ENCODE measurements around the gene TNRC6C.
"Not testable (repeated sequence)": the region's sequence is repeated elsewhere in the genome, so short reads cannot be mapped to it uniquely, and the experiment has no call there.

TNRC6C gene

DNA sequence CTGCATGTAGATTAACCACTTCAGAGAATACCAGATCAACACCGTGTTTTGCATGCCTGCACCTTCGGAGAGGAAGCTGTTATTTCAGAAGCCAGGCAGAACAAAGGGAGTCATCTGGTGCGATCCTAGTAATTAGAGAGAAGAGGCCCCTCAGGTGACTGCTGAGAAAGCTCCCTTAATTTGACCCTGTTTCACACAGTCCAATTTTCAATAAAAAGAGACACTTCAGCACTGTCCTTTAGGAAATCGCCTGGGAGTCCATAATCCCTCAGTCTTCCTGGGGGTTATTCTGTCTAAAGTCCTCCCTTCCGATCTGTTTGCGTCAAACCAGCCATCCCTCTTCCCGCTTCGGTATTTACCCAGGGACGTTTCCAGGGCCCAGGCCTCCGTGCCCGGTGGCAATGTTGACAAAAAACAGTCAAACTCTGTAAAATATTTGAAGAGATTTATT is 23.4 kb upstream of the TNRC6C start:
- Histone ChIP-seq H3K4me3 (ENCODE audit: low read depth, low read length) (no peak overlapping the region; the same call in 1 of the 2 replicates), H3K9ac (ENCODE audit: low read length) (peak overlapping the region; percentile 64), H3K4me1 (ENCODE audit: control insufficient read depth, insufficient read depth, low read length) (peaks cover 41% of the 10 kb centered on the region), H3K27me3 (ENCODE audit: control insufficient read depth, insufficient read depth, low read length) (no peaks in the 10 kb centered on the region), H3K36me3 (ENCODE audit: control insufficient read depth, insufficient read depth, low read length) (no peaks in the 10 kb centered on the region), H3K9me3 (ENCODE audit: control insufficient read depth, insufficient read depth, low read depth, low read length) (no peaks in the 10 kb centered on the region), H3K27ac (ENCODE audit: low read depth, low read length) (peak overlapping the region; percentile 52; the same call in 1 of the 2 replicates)

DNA sequence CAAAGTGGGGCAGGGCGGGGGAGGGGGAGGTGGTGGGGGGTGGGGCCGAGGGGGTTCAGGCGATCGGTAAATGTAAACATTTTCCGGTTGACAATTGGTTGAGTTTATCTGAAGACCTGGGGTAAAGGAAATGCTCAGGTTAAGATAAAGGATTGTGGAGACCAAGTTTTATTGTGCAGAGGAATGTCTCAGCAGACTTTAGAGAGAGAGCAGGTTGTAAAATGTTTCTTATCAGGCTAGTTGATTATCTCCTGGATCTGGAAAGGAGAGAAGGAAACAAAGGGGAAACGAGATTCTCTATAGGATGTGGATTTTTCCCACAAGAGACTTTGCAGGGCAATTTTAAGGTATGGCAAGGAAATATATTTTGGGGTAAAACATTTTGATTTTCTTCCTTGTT is 22.8 kb upstream of the TNRC6C start:
- H3K27ac ChIP-seq (ENCODE audit: low read depth, low read length); H3K27me3 ChIP-seq (ENCODE audit: control insufficient read depth, insufficient read depth, low read length); H3K9me3 ChIP-seq (ENCODE audit: control insufficient read depth, insufficient read depth, low read depth, low read length); H3K4me3 ChIP-seq (ENCODE audit: low read depth, low read length); H3K9ac ChIP-seq (ENCODE audit: low read length); H3K36me3 ChIP-seq (ENCODE audit: control insufficient read depth, insufficient read depth, low read length): not testable (repeated sequence)
- peaks cover 39% of the 10 kb centered on the region for H3K4me1 ChIP-seq (ENCODE audit: control insufficient read depth, insufficient read depth, low read length)

GRCh38 chr17:77936881-77937280 is 21.6 kb upstream of the TNRC6C start:
- no peaks in the 10 kb centered on the region for H3K36me3 ChIP-seq (ENCODE audit: control insufficient read depth, insufficient read depth, low read length)

DNA sequence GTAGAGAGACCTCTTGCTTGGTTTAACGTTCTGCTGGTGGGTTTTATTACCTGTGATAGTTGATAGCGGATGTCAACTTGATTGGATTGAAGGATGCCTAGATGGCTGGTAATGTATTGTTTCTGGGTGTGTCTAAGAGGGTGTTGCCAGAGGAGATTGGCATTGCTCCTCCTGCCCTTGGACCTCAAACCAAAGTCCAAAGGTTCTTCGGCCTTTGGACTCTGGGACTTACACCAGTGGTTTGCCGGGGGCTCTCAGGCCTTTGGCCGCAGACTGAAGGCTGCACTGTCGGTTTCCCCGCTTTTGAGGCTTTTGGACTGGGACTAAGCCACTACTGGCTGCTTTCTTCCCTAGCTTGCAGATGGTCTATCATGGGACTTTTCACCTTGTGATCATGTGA is 17.5 kb upstream of the TNRC6C start:
- no peak overlapping the region for H3K4me3 ChIP-seq (ENCODE audit: low read depth, low read length)
- H3K36me3 ChIP-seq (ENCODE audit: control insufficient read depth, insufficient read depth, low read length) = no peaks in the 10 kb centered on the region
- no peak overlapping the region for H3K27ac ChIP-seq (ENCODE audit: low read depth, low read length)
- no peak overlapping the region for H3K9ac ChIP-seq (ENCODE audit: low read length)
- no peaks in the 10 kb centered on the region for H3K9me3 ChIP-seq (ENCODE audit: control insufficient read depth, insufficient read depth, low read depth, low read length)
- no peaks in the 10 kb centered on the region for H3K27me3 ChIP-seq (ENCODE audit: control insufficient read depth, insufficient read depth, low read length)
- H3K4me1 ChIP-seq (ENCODE audit: control insufficient read depth, insufficient read depth, low read length) = peaks cover 19% of the 10 kb centered on the region; the same call in 1 of the 2 replicates

More at GRCh38 chr17:77936881-77937280, 21.6 kb upstream of the TNRC6C start:
- Histone ChIP-seq H3K27ac (ENCODE audit: low read depth, low read length) (no peak overlapping the region), H3K4me3 (ENCODE audit: low read depth, low read length) (no peak overlapping the region), H3K4me1 (ENCODE audit: control insufficient read depth, insufficient read depth, low read length) (peaks cover 29% of the 10 kb centered on the region), H3K27me3 (ENCODE audit: control insufficient read depth, insufficient read depth, low read length) (no peaks in the 10 kb centered on the region), H3K9ac (ENCODE audit: low read length) (no peak overlapping the region), H3K9me3 (ENCODE audit: control insufficient read depth, insufficient read depth, low read depth, low read length) (no peaks in the 10 kb centered on the region)

DNA sequence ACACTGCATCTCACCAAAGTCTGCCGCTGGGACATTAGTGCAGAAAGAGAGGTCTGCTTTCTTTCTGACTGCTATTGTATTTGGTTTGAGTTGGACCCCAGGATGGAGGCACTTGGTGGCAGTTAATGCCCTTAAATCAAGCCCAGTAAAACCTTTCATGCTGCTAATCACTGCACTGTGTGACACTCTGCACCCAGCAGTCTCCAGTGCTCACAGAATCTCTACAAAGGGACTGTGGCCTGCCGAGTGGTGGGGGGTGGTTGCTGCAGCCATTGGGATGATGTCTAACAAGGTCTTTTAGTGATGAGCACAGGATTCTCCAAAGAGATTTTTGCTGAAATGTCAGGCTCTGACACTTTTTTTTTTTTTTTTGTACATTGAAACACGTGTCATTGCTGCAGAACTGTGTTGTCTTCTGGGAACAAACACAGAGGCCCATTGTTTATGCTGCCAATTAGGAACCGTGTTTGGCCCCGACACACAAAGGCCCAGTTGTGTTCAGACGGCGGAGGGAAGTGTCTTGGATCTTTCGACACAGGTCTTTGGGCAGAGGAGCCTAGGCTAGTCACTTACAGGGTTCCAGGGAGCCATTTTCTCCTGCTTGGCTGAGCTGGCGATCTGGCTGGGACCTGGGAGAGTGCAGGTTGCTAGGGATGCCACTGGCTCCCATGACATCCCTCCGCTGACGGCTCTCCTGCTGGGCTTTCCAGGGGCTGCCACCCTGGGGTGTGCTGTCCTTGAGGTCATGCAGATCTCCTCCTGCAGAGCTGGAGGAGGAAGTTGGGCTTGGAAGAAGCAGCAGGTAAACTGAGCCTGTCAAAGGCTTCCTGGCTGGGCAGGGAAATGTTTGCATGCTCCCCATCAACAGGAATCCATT is 16.2 kb upstream of the TNRC6C start:
- peaks cover 9% of the 10 kb centered on the region; the same call in 1 of the 2 replicates for H3K4me1 ChIP-seq (ENCODE audit: control insufficient read depth, insufficient read depth, low read length)
- H3K9me3 ChIP-seq (ENCODE audit: control insufficient read depth, insufficient read depth, low read depth, low read length) = no peaks in the 10 kb centered on the region
- H3K36me3 ChIP-seq (ENCODE audit: control insufficient read depth, insufficient read depth, low read length) = no peaks in the 10 kb centered on the region
- H3K4me3 ChIP-seq (ENCODE audit: low read depth, low read length) = no peak overlapping the region
- H3K27me3 ChIP-seq (ENCODE audit: control insufficient read depth, insufficient read depth, low read length) = no peaks in the 10 kb centered on the region
- no peak overlapping the region for H3K27ac ChIP-seq (ENCODE audit: low read depth, low read length)
- H3K9ac ChIP-seq (ENCODE audit: low read length) = no peak overlapping the region

GRCh38 chr17:77943971-77944370 is 14.5 kb upstream of the TNRC6C start:
- no peaks in the 10 kb centered on the region for H3K9me3 ChIP-seq (ENCODE audit: control insufficient read depth, insufficient read depth, low read depth, low read length)
- no peak overlapping the region for H3K4me3 ChIP-seq (ENCODE audit: low read depth, low read length)
- no peak overlapping the region for H3K9ac ChIP-seq (ENCODE audit: low read length)
- peaks cover 9% of the 10 kb centered on the region; the same call in 1 of the 2 replicates for H3K4me1 ChIP-seq (ENCODE audit: control insufficient read depth, insufficient read depth, low read length)
- H3K36me3 ChIP-seq (ENCODE audit: control insufficient read depth, insufficient read depth, low read length) = no peaks in the 10 kb centered on the region
- no peak overlapping the region for H3K27ac ChIP-seq (ENCODE audit: low read depth, low read length)
- H3K27me3 ChIP-seq (ENCODE audit: control insufficient read depth, insufficient read depth, low read length) = no peaks in the 10 kb centered on the region

- Histone ChIP-seq H3K4me1 (ENCODE audit: control insufficient read depth, insufficient read depth, low read length) (peaks cover 9% of the 10 kb centered on the region; the same call in 1 of the 2 replicates), H3K36me3 (ENCODE audit: control insufficient read depth, insufficient read depth, low read length) (no peaks in the 10 kb centered on the region), H3K9ac (ENCODE audit: low read length) (no peak overlapping the region), H3K9me3 (ENCODE audit: control insufficient read depth, insufficient read depth, low read depth, low read length) (no peaks in the 10 kb centered on the region), H3K27me3 (ENCODE audit: control insufficient read depth, insufficient read depth, low read length) (no peaks in the 10 kb centered on the region), H3K27ac (ENCODE audit: low read depth, low read length) (no peak overlapping the region), H3K4me3 (ENCODE audit: low read depth, low read length) (no peak overlapping the region)
These were observed 13.9 kb upstream of the TNRC6C start for GRCh38 chr17:77944390-77945222.

- Histone ChIP-seq H3K27me3 (ENCODE audit: control insufficient read depth, insufficient read depth, low read length) (peaks cover 5% of the 10 kb centered on the region; the same call in 1 of the 2 replicates), H3K9ac (ENCODE audit: low read length) (no peak overlapping the region), H3K4me1 (ENCODE audit: control insufficient read depth, insufficient read depth, low read length) (peaks cover 9% of the 10 kb centered on the region; the same call in 1 of the 2 replicates), H3K36me3 (ENCODE audit: control insufficient read depth, insufficient read depth, low read length) (no peaks in the 10 kb centered on the region), H3K4me3 (ENCODE audit: low read depth, low read length) (no peak overlapping the region), H3K27ac (ENCODE audit: low read depth, low read length) (no peak overlapping the region), H3K9me3 (ENCODE audit: control insufficient read depth, insufficient read depth, low read depth, low read length) (no peaks in the 10 kb centered on the region)
These were observed 11.4 kb upstream of the TNRC6C start for GRCh38 chr17:77946900-77947645.

DNA sequence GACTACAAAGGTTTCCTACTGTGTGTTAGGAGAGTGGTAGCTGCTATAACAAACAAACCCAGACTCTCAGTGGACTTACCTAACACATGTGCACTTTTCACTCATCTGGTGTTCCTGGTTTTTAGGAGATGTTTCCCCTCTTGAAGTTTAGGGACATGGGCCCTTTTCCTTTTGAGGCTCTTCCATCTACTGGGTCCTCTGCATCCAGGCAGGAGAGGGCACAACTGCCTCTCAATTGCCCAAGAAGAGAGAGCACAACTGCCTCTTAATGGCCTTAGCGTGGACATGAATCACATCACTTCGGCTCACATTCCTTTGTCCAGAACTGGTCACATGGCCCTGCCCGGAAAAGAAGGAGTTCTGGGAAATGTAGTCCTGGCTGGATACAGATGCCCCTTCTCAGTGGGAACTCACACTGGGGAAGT is 9.8 kb upstream of the TNRC6C start:
- no peak overlapping the region for H3K9ac ChIP-seq (ENCODE audit: low read length)
- peaks cover 20% of the 10 kb centered on the region for H3K27me3 ChIP-seq (ENCODE audit: control insufficient read depth, insufficient read depth, low read length)
- no peaks in the 10 kb centered on the region for H3K9me3 ChIP-seq (ENCODE audit: control insufficient read depth, insufficient read depth, low read depth, low read length)
- H3K4me3 ChIP-seq (ENCODE audit: low read depth, low read length) = no peak overlapping the region
- peaks cover 9% of the 10 kb centered on the region; the same call in 1 of the 2 replicates for H3K4me1 ChIP-seq (ENCODE audit: control insufficient read depth, insufficient read depth, low read length)
- no peak overlapping the region for H3K27ac ChIP-seq (ENCODE audit: low read depth, low read length)
- no peaks in the 10 kb centered on the region for H3K36me3 ChIP-seq (ENCODE audit: control insufficient read depth, insufficient read depth, low read length)

GRCh38 chr17:77951123-77951522 is 7.4 kb upstream of the TNRC6C start:
- Histone ChIP-seq H3K4me1 (ENCODE audit: control insufficient read depth, insufficient read depth, low read length) (no peaks in the 10 kb centered on the region), H3K9me3 (ENCODE audit: control insufficient read depth, insufficient read depth, low read depth, low read length) (no peaks in the 10 kb centered on the region), H3K4me3 (ENCODE audit: low read depth, low read length) (no peak overlapping the region), H3K36me3 (ENCODE audit: control insufficient read depth, insufficient read depth, low read length) (no peaks in the 10 kb centered on the region), H3K9ac (ENCODE audit: low read length) (no peak overlapping the region), H3K27ac (ENCODE audit: low read depth, low read length) (no peak overlapping the region), H3K27me3 (ENCODE audit: control insufficient read depth, insufficient read depth, low read length) (peaks cover 34% of the 10 kb centered on the region)
